DOHH2 (cell line): ENCODE results near the gene CRTC3.

Source experiments
- H3F3A ChIP-seq: fragments of 200-600 bp; sonication (generic), shearing (Covaris generic); 2 replicates; pipeline ENCODE4 v1.6.0; 2016; ENCODE audit warnings: antibody characterized with exemption, mild to moderate bottlenecking; ENCODE audit not compliant: control insufficient read depth, insufficient read depth
- H3K27ac ChIP-seq: fragments of 200-600 bp; sonication (generic); 2 replicates; pipeline ENCODE4 v1.5.1; 2014; ENCODE audit warnings: low read depth, mild to moderate bottlenecking, low read length, moderate library complexity
- H3K27me3 ChIP-seq: fragments of 200-600 bp; sonication (generic); 2 replicates; pipeline ENCODE4 v1.6.1; 2014; ENCODE audit warnings: mild to moderate bottlenecking, low read length, mixed read lengths; ENCODE audit not compliant: control insufficient read depth
- H3K36me3 ChIP-seq: fragments of 200-600 bp; sonication (generic); 2 replicates; pipeline ENCODE4 v1.6.1; 2014; ENCODE audit warnings: mild to moderate bottlenecking, low read length, moderate library complexity, mixed read lengths; ENCODE audit not compliant: control insufficient read depth
- H3K4me1 ChIP-seq: fragments of 200-600 bp; sonication (generic); 2 replicates; pipeline ENCODE4 v1.6.1; 2014; ENCODE audit warnings: mild to moderate bottlenecking, low read length, mixed read lengths; ENCODE audit not compliant: control insufficient read depth
- H3K4me2 ChIP-seq: fragments of 200-600 bp; sonication (generic); 2 replicates; pipeline ENCODE4 v1.6.0; 2014; ENCODE audit warnings: mild to moderate bottlenecking, low read length, moderate library complexity
- H3K4me3 ChIP-seq: fragments of 200-600 bp; sonication (generic); 2 replicates; pipeline ENCODE4 v1.5.1; 2014; ENCODE audit warnings: mild to moderate bottlenecking, low read length, mixed read lengths
- H3K79me2 ChIP-seq: fragments of 200-600 bp; sonication (generic); 2 replicates; pipeline ENCODE4 v1.6.1; 2014; ENCODE audit warnings: mild to moderate bottlenecking, low read length, mixed read lengths; ENCODE audit not compliant: control insufficient read depth
- H3K9me2 ChIP-seq: fragments of 200-600 bp; sonication (generic); replicated peaks from 2 replicates; pipeline ENCODE4 v1.6.1; 2014; ENCODE audit warnings: mild to moderate bottlenecking, low read length, mixed read lengths; ENCODE audit not compliant: control insufficient read depth
- H3K9me3 ChIP-seq: fragments of 200-600 bp; sonication (generic); 2 replicates; pipeline ENCODE4 v1.6.1; 2014; ENCODE audit warnings: antibody characterized with exemption, low read length, mixed read lengths; ENCODE audit not compliant: control insufficient read depth, insufficient read depth
- H4K20me1 ChIP-seq: fragments of 200-600 bp; sonication (generic); 2 replicates; pipeline ENCODE4 v1.6.0; 2014; ENCODE audit warnings: low read depth, mild to moderate bottlenecking, antibody characterized with exemption, low read length, moderate library complexity; ENCODE audit not compliant: control insufficient read depth, insufficient read depth
- EZH2phosphoT487 ChIP-seq: fragments of 200-600 bp; sonication (generic); IDR thresholded peaks from 2 replicates; pipeline ENCODE4 v1.6.1; 2017; ENCODE audit warnings: borderline replicate concordance, mild to moderate bottlenecking, antibody characterized with exemption, low read length, moderate library complexity, mixed read lengths
- TF ChIP-seq, protein P1 (sequence below): fragments of 200-600 bp; sonication (generic); IDR thresholded peaks from one replicate; pipeline ENCODE4 v1.5.1; 2014; ENCODE audit warnings: antibody characterized with exemption, mild to moderate bottlenecking, low read depth, low read length; ENCODE audit not compliant: poor library complexity, severe bottlenecking

Gene CRTC3

GRCh38 chr15:90561344-90562244 lies 31.9 kb downstream of the CRTC3 start:
- no peaks in the 10 kb centered on the region for H3K9me2 ChIP-seq
- H3K27me3 ChIP-seq: no peaks in the 10 kb centered on the region
- H3K4me1 ChIP-seq: peaks cover 21% of the 10 kb centered on the region
- peaks cover 4% of the 10 kb centered on the region; the same call in 1 of the 2 replicates for H4K20me1 ChIP-seq
- TF ChIP-seq, protein P1, sequence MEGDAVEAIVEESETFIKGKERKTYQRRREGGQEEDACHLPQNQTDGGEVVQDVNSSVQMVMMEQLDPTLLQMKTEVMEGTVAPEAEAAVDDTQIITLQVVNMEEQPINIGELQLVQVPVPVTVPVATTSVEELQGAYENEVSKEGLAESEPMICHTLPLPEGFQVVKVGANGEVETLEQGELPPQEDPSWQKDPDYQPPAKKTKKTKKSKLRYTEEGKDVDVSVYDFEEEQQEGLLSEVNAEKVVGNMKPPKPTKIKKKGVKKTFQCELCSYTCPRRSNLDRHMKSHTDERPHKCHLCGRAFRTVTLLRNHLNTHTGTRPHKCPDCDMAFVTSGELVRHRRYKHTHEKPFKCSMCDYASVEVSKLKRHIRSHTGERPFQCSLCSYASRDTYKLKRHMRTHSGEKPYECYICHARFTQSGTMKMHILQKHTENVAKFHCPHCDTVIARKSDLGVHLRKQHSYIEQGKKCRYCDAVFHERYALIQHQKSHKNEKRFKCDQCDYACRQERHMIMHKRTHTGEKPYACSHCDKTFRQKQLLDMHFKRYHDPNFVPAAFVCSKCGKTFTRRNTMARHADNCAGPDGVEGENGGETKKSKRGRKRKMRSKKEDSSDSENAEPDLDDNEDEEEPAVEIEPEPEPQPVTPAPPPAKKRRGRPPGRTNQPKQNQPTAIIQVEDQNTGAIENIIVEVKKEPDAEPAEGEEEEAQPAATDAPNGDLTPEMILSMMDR: no peak
- TF ChIP-seq EZH2phosphoT487: no peak
- H3K27ac ChIP-seq: no peak overlapping the region
- peaks cover 4% of the 10 kb centered on the region for H3K36me3 ChIP-seq
- peaks cover 15% of the 10 kb centered on the region for H3K79me2 ChIP-seq
- H3K4me3 ChIP-seq: no peak overlapping the region
- H3K4me2 ChIP-seq: no peak overlapping the region
- no peaks in the 10 kb centered on the region; the same call in 1 of the 2 replicates for H3F3A ChIP-seq
- no peaks in the 10 kb centered on the region for H3K9me3 ChIP-seq

DNA sequence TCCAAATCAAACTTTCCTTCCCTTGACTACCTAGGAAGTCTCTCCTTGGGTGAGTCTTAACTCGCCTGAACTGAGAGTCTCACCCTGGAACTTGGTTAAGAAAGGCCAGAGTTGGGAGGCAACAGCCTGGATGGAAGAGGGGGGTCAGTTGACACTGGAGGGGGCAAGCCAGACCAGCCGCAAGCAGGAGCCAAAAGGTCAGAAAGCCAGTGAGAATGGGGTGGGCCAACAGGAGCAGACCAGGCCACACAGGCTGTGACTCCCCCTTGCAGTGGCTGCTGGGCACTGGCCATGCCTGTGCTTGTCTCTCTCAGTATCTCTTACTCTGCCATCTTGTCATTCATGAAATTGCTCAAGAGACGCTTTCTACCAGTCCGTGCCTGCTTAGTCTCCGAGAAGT lies 32.9 kb downstream of the CRTC3 start:
- H3K4me1 ChIP-seq: peaks cover 20% of the 10 kb centered on the region
- no peaks in the 10 kb centered on the region; the same call in 1 of the 2 replicates for H3F3A ChIP-seq
- H3K9me3 ChIP-seq: no peaks in the 10 kb centered on the region
- no peak overlapping the region for H3K4me2 ChIP-seq
- H3K27me3 ChIP-seq: no peaks in the 10 kb centered on the region
- no peak overlapping the region for H3K27ac ChIP-seq
- no peaks in the 10 kb centered on the region for H3K9me2 ChIP-seq
- no peak overlapping the region for H3K4me3 ChIP-seq
- H3K79me2 ChIP-seq: peaks cover 10% of the 10 kb centered on the region
- peaks cover 4% of the 10 kb centered on the region for H3K36me3 ChIP-seq
- TF ChIP-seq, protein P1: no peak
- TF ChIP-seq EZH2phosphoT487: no peak
- H4K20me1 ChIP-seq: peaks cover 4% of the 10 kb centered on the region; the same call in 1 of the 2 replicates

- peaks cover 7% of the 10 kb centered on the region; the same call in 1 of the 2 replicates for H3K79me2 ChIP-seq
- H4K20me1 ChIP-seq: peaks cover 4% of the 10 kb centered on the region; the same call in 1 of the 2 replicates
- no peak for TF ChIP-seq EZH2phosphoT487
- TF ChIP-seq, protein P1: no peak
- peaks cover 20% of the 10 kb centered on the region for H3K4me1 ChIP-seq
- H3K27ac ChIP-seq: no peak overlapping the region
- no peak overlapping the region for H3K4me3 ChIP-seq
- peak overlapping the region; percentile 30 for H3K4me2 ChIP-seq
- H3K9me3 ChIP-seq: no peaks in the 10 kb centered on the region
- peaks cover 4% of the 10 kb centered on the region for H3K36me3 ChIP-seq
- H3K27me3 ChIP-seq: no peaks in the 10 kb centered on the region
- H3K9me2 ChIP-seq: no peaks in the 10 kb centered on the region
- no peaks in the 10 kb centered on the region; the same call in 1 of the 2 replicates for H3F3A ChIP-seq
These were observed 33.7 kb downstream of the CRTC3 start for GRCh38 chr15:90563463-90563862.
